RWPE2 (cell line): ENCODE results near the gene CDC23.
A peak's percentile ranks its signal among the peaks of the same experiment; 100 is the strongest.

Source experiments
- ATAC-seq: fragments of 200-7000 bp; cut with Tn5 transposase; 3 replicates; pipeline ENCODE4 v1.9.1; 2021; ENCODE audit warnings: low read depth
- DNase-seq: peaks from one replicate; pipeline ENCODE4 v3.0.0-alpha.2; 2020; ENCODE audit warnings: low spot score
- H3K27ac ChIP-seq: fragments of 450-650 bp; 2 replicates; pipeline ENCODE4 v1.5.1; 2017; ENCODE audit warnings: mild to moderate bottlenecking; ENCODE audit not compliant: poor library complexity, severe bottlenecking
- H3K27me3 ChIP-seq: fragments of 250-450 bp; sonication (Bioruptor Pico); 2 replicates; pipeline ENCODE4 v1.5.1; 2021; ENCODE audit warnings: mild to moderate bottlenecking, moderate library complexity; ENCODE audit not compliant: insufficient read depth, poor library complexity, severe bottlenecking
- H3K36me3 ChIP-seq: fragments of 250-450 bp; sonication (Bioruptor Pico); 2 replicates; pipeline ENCODE4 v1.5.1; 2020; ENCODE audit warnings: low read depth, mild to moderate bottlenecking, moderate library complexity
- H3K4me1 ChIP-seq: fragments of 250-450 bp; sonication (Bioruptor Pico); 2 replicates; pipeline ENCODE4 v1.5.1; 2021; ENCODE audit warnings: mild to moderate bottlenecking, moderate library complexity; ENCODE audit not compliant: insufficient read depth, poor library complexity, severe bottlenecking
- H3K4me3 ChIP-seq: fragments of 250-450 bp; sonication (Bioruptor Pico); 2 replicates; pipeline ENCODE4 v1.5.1; 2021; ENCODE audit warnings: mild to moderate bottlenecking, moderate library complexity; ENCODE audit not compliant: severe bottlenecking
- H3K9me3 ChIP-seq: fragments of 250-450 bp; sonication (Bioruptor Pico); 2 replicates; pipeline ENCODE4 v1.5.1; 2021; ENCODE audit warnings: mild to moderate bottlenecking, moderate library complexity; ENCODE audit not compliant: severe bottlenecking
- TF ChIP-seq, protein P1 (sequence below): fragments of 450-650 bp; IDR thresholded peaks from one replicate; pipeline ENCODE4 v1.5.1; 2017; ENCODE audit warnings: mild to moderate bottlenecking, moderate library complexity; ENCODE audit not compliant: poor library complexity, severe bottlenecking

CDC23 gene

DNA sequence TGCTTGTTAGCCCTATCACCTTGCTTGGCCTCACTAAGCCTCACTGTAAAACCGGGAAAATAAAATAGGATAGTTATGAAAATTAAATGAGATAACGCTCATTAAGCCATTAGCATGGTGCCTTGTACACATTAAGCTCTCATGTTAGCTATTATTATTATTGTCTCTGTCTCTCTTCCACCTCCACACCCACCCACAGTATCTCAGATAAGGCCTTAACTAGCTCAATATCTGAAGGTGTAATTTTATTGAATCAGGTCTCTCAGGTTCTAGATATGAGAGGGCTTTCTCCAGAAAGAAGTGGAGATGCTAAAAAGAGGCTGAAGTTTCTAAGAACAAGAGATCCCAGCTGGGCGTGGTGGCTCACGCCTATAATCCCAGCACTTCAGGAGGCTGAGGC is 33.7 kb upstream of the CDC23 start:
- no peaks in the 10 kb centered on the region for H3K36me3 ChIP-seq
- H3K4me3 ChIP-seq, result no peak overlapping the region
- TF ChIP-seq, protein P1, sequence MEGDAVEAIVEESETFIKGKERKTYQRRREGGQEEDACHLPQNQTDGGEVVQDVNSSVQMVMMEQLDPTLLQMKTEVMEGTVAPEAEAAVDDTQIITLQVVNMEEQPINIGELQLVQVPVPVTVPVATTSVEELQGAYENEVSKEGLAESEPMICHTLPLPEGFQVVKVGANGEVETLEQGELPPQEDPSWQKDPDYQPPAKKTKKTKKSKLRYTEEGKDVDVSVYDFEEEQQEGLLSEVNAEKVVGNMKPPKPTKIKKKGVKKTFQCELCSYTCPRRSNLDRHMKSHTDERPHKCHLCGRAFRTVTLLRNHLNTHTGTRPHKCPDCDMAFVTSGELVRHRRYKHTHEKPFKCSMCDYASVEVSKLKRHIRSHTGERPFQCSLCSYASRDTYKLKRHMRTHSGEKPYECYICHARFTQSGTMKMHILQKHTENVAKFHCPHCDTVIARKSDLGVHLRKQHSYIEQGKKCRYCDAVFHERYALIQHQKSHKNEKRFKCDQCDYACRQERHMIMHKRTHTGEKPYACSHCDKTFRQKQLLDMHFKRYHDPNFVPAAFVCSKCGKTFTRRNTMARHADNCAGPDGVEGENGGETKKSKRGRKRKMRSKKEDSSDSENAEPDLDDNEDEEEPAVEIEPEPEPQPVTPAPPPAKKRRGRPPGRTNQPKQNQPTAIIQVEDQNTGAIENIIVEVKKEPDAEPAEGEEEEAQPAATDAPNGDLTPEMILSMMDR, result no peak
- peaks cover 25% of the 10 kb centered on the region for H3K27me3 ChIP-seq
- H3K9me3 ChIP-seq, result no peaks in the 10 kb centered on the region
- no peaks in the 10 kb centered on the region for H3K4me1 ChIP-seq
- ATAC-seq (no peak), DNase-seq (no peak)
- H3K27ac ChIP-seq, result no peak overlapping the region

DNA sequence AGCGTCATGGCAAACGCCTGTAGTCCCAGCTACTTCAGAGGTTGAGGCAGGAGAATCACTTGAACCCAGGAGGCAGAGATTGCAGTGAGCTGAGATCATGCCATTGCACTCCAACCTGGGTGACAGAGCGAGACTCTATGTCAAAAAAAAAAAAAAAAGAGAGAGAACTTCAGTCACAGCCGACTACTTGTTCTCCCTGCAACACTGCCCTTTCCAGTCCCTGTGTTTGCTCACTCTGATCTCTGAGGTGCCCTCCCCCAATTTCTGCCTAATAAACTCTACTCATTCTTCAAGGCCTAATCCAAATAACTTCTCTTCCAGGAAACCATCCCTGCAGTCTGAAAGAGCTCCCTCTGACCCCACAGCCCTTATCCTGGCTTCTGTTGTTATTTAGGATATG is 33.2 kb upstream of the CDC23 start:
- no peaks in the 10 kb centered on the region for H3K9me3 ChIP-seq
- H3K27ac ChIP-seq, result no peak overlapping the region
- ATAC-seq (no peak), DNase-seq (no peak)
- no peak overlapping the region for H3K4me3 ChIP-seq
- no peaks in the 10 kb centered on the region for H3K36me3 ChIP-seq
- TF ChIP-seq, protein P1, result no peak
- H3K27me3 ChIP-seq, result peaks cover 30% of the 10 kb centered on the region
- no peaks in the 10 kb centered on the region for H3K4me1 ChIP-seq

DNA sequence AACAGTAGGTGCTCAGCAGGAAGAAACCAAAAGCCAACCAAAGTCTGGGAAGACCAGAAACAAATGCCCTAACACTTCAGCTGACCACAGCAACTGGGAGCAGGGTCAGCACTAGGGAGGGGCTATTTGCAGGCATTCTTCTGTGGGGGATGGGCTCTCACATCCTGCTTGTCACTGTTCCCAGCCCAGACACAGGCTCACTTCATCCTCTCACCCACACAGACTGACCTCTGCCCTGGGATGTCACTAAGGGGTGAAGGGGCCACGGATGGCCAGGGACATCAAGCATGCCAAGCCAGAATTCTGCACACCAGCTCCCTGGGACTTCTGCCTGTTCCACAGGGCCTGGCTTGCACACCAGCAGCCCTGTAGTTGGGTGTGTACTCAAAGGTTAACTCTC is 32.6 kb upstream of the CDC23 start:
- ATAC-seq, result no peak
- Histone ChIP-seq H3K27me3 (peaks cover 36% of the 10 kb centered on the region), H3K9me3 (no peaks in the 10 kb centered on the region), H3K36me3 (no peaks in the 10 kb centered on the region), H3K27ac (no peak overlapping the region), H3K4me3 (no peak overlapping the region), H3K4me1 (no peaks in the 10 kb centered on the region)
- no peak for DNase-seq
- TF ChIP-seq, protein P1, result no peak

DNA sequence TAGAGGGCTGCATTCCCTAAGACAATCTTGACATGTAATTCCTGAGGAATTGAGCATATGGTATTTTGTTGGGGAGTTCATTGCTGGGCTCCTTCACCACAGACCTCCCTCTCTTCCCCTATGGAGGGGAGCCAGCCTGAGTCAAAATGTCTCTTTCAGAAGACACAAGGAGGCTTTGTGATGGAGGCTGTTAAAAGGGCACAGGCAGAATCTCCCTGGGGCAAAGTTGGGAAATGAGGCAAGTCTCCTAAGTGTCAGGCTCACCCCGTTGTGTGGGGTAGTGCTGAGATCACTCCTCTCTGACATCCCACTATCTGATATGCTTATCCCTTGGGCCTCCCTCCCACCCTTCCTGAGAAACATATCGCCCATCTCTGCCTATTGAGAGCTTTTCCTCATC is 30.7 kb upstream of the CDC23 start:
- ATAC-seq (no peak; the same call in 2 of the 3 replicates), DNase-seq (no peak)
- Histone ChIP-seq H3K36me3 (no peaks in the 10 kb centered on the region), H3K27me3 (peaks cover 42% of the 10 kb centered on the region), H3K27ac (no peak overlapping the region), H3K4me3 (no peak overlapping the region), H3K9me3 (no peaks in the 10 kb centered on the region), H3K4me1 (no peaks in the 10 kb centered on the region)
- TF ChIP-seq, protein P1, result no peak

DNA sequence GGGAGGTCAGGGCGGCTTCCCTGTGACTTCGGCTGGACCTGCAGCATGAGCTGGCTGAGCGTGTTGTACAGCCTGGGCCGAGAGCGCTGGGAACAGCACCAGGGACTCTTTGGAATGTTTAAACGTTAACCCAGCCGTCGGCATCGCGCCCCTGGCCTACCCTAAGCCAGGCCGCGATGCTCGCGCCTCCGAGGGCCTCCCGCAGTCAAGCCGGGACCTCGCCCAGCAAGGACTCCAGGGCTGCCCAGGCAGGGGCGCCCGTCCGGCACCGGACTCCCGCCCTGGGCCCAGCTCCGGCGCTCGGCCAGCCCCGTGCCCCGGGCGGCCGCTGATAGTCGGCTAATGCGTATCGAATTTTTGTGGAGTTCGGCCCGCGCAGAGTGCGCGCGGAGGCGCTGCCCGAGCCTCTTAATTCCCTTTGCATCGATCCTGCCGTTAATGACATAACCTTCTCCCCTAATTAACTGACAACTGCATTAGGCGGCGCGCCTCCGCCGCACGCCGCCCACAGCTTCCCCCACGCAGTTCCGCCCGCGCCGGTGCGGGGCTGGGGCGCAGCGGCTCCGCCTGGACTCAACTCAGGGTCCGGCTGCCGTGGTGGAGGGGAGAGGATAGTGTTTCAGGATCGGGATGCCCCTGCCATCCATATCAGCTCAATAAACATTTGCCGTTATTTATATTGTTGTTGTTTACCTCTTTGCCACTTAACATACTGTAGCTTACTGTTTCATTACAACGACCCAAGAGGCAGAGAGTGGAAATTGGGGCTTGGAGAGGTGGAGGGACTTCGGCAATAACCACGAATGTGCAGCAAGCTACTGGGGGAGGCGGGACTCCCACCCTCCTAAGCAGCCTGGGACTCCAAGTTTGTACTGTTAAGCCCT is 28.8 kb upstream of the CDC23 start:
- Histone ChIP-seq H3K4me1 (no peaks in the 10 kb centered on the region), H3K4me3 (peak overlapping the region; percentile 25), H3K9me3 (no peaks in the 10 kb centered on the region), H3K36me3 (no peaks in the 10 kb centered on the region), H3K27me3 (peaks cover 42% of the 10 kb centered on the region), H3K27ac (no peak overlapping the region)
- TF ChIP-seq, protein P1, result no peak
- peak; percentile 65 for ATAC-seq
- no peak for DNase-seq
